HG02678 (cell line): ENCODE measurements around the gene NCOA6.
"Not testable (repeated sequence)": the region's sequence is repeated elsewhere in the genome, so short reads cannot be mapped to it uniquely, and the experiment has no call there.

Experiments
- ATAC-seq: cut with Tn5 transposase; IDR thresholded peaks from one replicate; pipeline ENCODE4 v1.9.1; 2021; ENCODE audit warnings: mild to moderate bottlenecking, moderate library complexity; ENCODE audit not compliant: unreplicated experiment

The NCOA6 gene

DNA sequence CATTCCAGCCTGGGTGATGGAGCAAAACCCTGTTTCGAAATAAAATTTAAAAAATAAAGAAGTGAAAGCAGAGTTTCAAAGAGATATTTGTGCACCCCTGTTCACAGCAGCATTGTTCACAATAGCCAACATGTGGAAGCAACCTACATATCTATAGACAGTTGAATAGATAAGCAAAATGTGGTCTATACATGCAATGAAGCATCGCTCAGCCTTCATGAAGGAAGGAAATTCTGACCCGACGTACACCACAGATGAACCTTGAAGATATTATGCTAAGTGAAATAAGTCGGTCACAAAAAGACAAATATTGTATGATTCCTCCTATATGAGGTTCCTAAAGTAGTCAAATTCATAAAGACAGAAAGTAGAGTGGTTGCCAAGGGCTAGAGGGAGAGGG lies 6.5 kb upstream of the NCOA6 start:
- no peak for ATAC-seq

DNA sequence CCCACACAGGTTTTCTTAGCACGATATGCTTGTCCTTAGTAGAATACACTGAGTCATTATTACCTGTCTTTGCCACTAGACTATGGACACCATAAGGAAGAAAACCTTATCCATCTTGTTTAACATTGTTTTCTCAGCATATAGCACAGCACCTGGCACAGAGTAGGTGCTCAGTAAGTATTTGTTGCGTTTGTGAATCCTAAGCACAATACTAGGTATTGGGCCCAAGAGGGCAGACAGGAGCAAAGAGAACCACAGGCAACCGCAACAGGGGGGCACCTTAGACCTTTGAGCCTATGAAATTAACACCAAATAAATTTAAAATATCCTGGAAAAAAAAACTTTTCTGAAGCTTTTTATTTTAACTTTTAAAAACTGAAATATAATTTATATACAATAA lies 3.7 kb upstream of the NCOA6 start:
- no peak for ATAC-seq

DNA sequence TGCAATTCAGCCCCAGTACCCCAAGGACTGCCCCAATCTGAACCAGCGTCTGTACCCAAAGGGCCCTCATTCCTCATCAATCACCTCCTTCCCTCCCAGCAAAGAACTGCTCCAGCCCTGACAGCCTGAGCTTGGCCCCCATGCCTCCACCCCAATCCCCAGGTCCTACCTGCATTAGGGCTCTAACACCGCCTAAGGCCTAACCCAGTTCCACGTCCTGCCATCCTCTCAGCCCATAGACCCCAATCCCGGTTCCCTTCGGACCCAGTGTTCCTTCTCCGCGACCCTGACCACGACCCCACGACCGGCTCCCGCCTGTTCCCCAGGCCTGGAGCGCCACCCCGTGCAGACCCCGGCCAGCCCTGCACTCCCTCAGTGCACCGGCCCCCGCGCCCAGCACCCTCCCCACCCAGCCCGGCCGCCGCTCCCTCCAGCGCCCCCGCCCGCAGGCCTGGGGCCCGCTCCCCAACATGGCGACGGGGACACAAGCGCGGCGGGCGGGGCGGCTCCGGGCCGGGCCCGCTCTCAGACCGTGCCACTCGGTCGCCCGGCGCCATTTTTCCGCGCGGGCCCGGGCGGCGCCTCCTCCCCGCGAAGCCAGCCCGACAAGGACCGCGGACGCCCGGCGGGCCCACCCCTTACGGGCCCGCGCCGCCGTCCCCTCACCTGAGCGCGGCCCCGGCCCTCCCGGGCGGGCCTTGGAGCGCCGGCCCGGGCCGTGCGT lies 483 bp downstream of the NCOA6 start:
- peak; percentile 73 for ATAC-seq

DNA sequence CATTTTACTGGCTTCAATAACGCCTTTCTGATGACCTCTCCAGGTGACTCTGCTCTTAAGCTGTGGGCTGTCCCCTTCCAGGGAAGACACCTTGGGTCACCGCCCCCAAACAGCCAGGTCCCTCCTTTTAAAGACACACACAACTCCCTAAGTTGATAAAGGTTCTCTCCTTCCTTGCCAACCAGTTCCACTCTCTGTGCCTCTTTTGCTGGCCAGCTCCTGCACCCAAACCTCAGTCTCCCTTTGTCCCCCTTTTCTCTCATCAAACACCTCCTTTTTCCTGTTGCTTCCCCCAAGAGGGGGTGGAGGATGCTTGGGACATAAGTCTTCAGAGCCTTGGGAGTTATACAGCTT lies 1.0 kb downstream of the NCOA6 start:
- ATAC-seq = peak; percentile 56

DNA sequence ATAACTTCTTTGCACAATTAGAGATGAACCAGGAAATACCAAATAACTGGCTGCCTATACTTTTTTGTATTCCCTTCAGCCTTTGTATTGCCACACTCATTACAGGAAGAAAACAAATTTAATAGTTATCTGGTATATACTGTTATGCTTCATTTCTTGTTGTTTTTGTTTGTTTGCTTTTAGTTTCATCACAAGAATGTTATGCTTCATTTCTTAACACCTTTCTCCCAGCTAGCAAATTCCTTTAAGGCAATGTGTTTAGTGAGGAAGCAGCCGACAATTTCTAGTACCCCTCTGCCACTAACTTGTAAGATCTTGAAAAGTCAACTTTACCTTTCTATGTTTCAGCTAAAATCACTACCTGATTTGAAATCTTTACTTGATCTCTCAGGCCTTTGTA lies 1.4 kb downstream of the NCOA6 start:
- no peak for ATAC-seq

DNA sequence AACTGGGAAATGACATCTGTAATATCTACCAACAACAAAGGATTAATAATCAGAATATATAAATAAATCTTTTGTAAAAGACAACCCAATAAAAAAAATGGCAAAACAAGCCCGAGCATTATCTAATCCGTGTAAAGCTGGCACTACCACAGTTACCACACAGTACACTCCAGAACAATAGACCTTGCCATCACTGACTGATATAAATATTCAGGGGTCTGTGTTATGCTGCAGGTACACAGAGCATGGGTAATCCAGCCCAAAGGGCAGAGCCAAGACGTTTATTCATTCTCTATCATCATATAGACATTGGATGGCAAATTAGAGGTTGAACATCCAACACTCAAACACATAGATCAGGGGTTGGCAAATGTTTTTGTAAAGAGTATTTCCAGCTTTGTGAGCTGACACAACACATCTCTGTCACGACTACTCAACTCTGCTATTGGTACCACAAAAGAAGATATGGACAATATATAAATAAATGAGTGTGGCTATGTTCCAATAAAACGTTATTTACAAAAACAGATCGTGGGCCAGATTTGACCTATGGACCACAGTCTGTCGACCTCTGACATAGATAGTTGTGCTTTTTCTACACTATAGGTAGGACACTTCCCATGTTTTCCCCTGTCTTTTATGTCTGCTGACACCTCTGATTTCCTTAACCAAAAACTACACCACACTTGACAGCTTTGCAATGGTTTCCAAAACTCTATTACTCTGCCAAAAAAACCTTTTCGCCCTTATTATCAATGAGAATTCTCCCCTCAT lies 4.5 kb downstream of the NCOA6 start:
- no peak for ATAC-seq

DNA sequence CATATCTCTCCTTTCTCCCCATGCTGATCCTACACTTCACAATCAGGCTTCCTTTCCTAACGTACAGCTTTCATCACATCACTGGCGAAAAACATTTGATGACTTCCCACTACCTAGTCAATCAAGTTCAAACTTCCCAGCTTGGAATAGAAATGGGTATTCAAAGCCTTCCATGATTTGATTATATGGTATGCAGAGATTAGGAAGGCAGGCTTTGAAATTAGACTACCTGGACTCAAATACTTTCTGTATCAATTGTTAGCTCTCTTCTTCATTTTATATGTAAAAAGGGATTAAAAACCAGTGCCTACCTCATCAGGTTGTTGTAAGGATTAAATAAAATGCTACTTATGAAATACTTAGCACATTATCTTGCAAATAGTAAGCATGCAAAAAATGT lies 7.7 kb downstream of the NCOA6 start:
- no peak for ATAC-seq

DNA sequence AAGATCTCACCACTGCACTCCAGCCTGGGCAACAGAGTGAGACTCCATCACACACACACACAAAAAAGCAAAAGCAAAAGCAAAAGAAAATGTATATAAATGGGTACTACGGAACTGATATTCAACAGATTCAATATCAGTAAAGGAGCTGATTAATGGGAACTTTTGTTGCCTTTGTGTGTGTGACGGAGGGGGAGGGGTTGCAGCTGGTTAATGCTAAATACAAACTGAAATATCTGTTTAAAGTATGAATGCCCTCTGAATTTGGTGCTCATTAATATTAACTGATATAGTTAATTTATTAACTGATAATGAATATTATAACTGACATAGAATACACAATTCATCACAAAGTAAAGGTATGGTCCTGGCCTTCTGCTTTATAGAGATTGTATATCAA lies 8.4 kb downstream of the NCOA6 start:
- ATAC-seq = no peak

DNA sequence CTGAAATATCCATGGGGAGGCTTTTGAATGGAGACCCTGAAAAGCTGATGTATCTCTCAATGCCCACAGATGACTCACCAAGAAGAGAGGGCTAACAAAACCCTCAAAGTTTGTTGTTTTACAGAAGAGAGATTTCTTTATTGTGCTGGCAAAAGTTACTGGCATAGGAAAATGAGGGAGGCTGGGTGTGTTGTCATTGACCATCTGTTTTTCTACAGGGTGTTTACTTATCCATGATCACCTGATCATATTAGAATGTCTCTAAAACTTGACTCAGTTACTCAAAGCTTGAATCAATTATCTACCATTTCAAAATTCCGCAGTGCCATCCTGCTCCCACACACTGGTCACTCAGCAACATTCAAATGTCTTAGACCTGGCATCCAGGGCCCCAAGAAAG lies 9.8 kb downstream of the NCOA6 start:
- no peak for ATAC-seq

DNA sequence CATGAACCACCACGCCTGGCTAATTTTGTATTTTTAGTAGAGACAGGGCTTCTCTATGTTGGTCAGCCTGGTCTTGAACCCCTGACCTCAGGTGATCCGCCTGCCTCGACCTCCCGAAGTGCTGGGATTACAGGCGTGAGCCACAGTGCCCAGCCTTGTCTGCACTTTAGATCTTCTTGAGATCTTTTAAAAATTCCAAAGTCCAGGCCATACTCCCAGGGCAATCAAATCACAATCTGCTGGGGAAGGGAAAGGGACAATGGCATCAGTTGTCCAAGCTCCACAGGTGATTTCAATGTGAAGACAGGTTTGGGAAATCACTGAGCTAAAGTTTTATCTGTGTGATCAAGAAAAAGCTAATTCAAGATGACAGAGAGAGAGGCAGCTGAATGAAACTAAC lies 16.9 kb downstream of the NCOA6 start:
- ATAC-seq = no peak

DNA sequence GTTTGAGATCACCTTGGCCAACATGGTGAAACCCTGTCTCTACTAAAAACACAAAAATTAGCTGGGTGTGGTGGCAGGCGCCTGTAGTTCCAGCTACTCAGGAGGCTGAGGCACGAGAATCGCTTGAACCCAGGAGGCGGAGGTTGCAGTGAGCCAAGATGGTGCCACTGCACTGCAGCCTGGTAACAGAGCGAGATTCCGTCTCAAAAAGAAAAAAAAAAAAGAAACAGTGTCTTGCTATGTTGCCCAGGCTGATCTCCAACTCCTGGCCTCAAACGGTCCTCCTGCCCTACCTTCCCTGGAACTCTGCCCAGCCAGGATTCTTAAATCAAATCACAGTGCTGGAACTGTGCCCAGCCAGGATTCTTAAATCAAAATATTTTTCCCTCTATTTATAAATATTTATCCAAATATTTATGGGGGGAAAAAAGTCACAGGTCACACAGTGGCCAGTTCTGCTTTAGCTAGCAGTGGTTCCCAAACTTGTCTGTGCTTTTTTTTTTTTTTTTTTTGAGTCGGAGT lies 17.4 kb downstream of the NCOA6 start:
- ATAC-seq = not testable (repeated sequence)

DNA sequence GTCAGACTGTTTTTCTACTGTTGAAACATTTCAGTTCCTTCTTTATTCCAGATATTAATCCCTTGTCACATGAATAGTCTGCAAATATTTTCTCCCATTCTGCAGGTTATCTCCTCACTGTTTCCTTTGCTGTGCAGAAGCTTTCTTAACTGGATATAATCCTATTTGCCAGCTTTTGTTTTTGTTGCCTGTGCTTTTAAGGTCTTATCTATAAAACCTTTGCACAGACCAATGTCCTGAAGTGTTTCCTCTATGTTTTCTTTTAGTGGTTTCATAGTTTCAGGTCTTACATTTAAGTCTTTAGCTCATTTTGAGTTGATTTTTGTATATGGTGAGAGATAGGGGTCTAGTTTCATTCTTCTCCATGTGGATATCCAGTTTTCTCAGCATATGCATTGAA lies 19.2 kb downstream of the NCOA6 start:
- ATAC-seq = no peak

DNA sequence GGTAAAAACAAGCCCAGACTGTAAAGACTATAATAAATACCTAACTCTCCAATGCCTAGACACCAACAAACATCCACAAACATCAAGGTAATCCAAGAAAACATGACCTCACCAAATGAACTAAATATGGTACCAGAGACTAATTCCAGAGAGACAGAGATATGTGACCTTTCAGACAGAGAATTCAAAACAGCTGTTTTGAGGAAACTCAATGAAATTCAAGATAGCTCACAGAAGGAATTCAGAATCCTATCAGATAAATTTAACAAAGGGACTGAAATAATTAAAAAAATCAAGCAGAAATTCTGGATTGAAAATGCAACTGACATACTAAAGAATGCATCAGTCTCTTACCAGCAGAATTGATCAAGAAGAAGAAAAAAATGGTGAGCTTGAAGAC lies 26.6 kb downstream of the NCOA6 start:
- ATAC-seq = no peak

DNA sequence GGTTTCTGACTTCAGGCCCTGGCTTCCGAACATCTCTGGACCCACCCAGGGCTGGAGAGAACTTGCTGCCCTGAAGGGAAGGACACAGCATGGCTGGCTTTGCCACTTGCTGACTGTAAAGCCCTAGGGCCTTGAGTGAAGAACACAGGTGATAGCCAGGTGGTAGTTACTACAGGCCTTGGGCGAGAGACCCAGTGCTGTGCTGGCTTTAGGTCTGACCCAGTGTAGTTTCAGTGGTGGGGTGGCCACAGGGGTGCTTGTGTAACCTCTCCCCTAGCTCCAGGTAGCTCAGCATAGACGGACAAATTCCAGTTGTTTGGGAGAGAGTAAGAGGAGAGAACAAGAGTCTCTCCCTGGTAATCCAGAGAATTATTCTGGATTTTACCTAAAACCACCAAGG lies 27.1 kb downstream of the NCOA6 start:
- no peak for ATAC-seq

DNA sequence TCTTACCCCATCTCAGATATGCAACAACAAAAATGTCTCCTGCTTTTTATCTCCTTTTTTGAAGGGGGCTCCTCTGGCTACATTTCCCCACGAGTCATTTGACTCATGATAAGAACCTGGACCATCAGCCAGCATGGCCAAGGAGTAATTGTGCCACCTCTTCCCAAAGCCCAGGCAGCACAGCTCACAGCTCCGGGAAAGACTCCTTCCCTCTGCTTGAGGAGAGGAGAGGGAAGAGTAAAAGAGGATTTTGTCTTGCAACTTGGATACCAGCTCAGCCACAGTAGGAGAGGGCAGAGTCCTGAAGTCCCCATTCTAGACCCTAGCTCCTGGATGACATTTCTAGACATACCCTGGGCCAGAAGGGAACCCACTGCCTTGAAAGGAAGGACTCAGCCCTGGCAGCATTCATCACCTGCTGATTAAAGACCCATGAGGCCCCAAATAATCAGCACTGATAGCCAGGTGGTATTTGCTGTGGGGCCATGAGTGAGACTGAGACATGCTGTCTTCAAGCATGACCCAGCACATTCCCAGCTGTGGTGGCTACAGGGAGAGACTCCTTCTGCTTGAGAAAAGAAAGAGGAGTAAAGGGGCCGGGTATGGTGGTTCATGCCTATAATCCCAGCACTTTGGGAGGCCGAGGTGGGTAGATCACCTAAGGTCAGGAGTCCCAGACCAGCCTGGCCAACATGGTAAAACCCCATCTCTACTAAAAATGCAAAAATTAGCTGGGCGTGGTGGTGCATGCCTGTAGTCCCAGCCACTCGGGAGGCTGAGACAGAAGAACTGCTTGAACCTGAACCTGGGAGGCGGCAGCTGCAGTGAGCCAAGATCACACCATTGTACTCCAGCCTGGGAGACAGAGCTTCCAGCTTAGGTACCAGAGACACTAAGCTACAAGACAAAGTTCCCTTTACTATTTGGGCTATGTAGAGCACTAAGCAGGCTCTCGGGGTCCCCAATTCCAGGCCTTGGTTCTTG lies 28.1 kb downstream of the NCOA6 start:
- ATAC-seq = no peak

DNA sequence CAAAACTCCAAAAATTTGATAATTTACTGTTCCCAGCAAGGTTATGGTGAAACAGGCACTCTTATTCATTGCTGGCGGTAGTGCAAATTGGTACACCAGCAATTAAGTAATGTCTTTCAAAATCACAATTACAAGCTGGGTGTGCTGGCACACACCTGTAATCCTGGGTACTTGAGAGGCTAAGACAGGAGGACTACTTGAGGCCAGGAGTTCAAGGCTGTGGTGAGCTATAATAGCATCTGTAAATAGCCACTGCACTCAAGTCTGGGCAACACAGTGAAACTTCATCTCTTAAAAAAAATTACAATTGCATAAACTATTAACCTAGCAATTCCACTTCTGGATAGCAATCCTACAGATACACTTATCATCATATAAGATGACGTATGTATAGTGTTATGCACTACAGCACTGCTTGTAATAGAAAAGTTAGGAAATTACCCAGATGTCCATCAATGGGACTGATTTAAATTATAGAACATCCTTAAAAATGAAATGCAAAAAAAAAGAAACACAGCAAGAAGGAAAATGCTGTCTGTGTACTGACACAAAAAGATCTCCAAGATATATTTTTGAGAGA lies 31.4 kb downstream of the NCOA6 start:
- no peak for ATAC-seq

DNA sequence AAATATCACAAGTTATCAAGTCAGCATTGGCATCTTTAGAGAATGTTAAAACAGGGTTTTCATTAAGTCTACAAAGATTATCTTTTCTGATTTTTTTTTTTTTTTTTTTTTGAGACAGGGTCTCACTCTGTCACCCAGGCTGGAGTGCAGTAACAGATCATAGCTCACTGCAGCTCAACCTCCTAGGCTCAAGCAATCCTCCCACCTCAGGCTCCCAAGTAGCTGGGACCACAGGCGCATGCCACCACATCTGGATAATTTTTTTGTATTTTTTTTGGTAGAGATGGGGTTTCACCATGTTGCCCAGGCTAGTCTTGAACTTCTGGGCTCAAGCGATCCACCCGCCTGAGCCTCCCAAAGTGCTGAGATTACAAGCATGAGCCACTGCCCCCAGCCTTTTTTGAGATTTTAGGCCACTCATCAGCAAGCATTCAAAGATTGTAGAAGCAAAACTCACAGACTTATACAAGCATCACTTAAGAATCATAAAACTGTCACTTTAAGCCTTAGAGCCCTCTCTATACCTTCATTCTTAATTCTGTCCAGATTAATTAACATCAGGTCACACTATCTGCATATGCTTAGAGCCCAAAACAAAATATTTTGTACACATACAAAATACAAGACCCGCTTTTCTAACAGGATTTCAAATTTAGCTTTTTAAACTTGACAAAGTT lies 32.6 kb downstream of the NCOA6 start:
- no peak for ATAC-seq

DNA sequence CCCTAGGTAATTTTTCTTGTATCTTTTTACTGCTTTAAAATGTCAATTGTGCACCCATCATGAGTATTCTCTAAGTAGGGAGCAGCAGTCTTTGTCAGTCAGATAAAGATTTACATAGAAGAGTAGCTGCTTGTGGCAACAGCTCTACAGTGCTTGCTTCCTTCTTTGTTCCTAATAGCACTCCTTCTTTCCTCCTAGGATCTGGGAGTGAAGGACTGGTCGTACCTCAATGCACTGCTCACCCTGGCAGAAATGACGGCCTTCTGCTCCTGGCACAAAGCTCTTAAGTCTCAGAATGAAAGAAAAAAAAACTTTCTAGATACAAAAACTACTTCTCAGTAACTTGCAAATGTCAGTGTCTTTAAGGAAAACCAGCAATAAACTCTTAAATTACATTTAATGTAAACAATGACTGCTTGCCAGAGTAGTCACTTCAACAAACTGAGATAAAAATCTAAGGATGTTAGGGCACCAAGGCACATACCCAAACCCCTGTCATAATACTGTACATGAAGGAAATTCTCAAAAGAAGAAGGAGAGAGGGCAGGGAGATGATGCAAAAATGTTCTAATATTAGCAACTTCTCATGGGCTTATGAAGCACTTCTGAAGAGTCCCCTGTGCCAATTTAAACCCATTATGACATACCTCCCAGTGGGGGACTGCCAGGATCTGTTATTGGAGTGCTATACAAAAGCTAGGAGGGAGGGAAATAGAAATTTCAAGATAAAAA lies 34.0 kb downstream of the NCOA6 start:
- ATAC-seq = no peak

DNA sequence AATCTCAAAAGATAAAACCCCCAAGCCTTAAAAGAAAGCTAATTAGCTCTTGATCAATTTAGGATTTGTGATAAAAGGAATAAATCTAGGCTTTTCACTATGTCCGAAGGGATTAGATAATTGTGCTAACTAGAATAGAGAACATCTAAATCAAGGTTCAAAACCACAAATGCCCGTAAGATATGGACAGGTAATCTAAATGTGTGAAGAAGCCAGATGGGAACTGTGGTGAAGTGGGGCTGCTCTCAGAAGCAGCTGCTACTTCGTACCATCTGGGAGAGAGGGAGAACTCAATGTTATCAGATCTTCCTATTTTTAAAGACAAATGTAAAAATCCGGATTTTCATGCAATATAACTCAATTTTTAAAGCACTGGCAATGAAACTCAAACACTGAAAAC lies 44.2 kb downstream of the NCOA6 start:
- ATAC-seq = no peak

DNA sequence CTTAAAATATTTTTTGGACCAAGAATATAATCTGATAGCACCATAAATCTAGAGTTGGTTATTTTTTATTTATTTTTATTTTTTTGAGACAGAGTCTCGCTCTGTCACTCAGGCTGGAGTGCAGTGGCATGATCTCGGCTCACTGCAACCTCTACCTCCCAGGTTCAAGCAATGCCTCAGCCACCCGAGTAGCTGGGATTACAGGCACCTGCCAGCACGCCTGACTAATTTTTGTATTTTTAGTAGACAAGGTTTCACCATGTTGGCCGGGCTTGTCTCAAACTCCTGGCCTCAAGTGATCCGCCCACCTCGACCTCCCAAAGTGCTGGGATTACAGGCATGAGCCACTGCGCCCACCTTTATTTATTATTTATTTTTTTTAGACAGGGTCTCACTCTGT lies 45.2 kb downstream of the NCOA6 start:
- ATAC-seq = not testable (repeated sequence)
